Stimulated activated CD4-positive, alpha-beta T cell treated with anti-CD3 and anti-CD28 coated beads, TNF-alpha, amount 100 ng/mL, for 1 hour (primary cell): Measurements from ENCODE around the gene NHERF1.

Experiments
- DNase-seq, 3 donors: peaks; one replicate each; pipeline ENCODE4 v3.0.0-alpha.2; 2020; ENCODE audit warnings: low read depth in 3 of 3, low spot score in 1 of 3

The NHERF1 gene

DNA sequence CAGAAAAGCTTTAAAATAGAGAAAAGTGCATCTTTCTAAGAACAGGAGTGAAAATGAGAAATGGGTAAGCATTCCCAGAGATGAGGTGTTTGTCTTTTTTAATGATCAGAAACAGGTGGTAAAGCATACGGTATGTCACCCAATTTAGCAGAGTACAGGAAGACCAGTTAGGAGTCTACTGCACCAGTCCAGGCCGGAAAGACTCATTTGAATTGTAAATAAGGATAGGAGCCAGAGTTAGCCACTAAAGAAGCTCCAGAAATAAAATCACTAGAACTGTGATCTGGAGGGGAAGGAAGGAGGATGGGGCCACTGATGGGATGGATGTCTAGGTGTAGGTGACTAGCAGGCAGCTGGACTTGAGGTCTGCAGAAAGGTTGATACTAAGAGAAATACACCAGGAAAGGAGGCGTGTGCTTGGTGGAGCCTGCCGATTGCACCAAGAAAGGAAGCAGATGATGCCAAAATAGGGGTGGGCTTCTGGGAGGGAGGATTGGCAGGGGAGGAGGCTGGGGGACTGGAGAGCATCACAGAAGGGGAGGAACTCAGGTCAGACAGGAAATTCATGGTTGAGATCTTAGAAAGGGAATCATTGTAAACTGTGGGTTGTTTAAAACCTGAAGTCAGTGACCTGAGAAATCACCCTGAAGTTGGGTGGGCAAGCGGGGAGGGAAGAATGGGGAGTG lies 35.8 kb downstream of the NHERF1 start:
- no peak for DNase-seq

DNA sequence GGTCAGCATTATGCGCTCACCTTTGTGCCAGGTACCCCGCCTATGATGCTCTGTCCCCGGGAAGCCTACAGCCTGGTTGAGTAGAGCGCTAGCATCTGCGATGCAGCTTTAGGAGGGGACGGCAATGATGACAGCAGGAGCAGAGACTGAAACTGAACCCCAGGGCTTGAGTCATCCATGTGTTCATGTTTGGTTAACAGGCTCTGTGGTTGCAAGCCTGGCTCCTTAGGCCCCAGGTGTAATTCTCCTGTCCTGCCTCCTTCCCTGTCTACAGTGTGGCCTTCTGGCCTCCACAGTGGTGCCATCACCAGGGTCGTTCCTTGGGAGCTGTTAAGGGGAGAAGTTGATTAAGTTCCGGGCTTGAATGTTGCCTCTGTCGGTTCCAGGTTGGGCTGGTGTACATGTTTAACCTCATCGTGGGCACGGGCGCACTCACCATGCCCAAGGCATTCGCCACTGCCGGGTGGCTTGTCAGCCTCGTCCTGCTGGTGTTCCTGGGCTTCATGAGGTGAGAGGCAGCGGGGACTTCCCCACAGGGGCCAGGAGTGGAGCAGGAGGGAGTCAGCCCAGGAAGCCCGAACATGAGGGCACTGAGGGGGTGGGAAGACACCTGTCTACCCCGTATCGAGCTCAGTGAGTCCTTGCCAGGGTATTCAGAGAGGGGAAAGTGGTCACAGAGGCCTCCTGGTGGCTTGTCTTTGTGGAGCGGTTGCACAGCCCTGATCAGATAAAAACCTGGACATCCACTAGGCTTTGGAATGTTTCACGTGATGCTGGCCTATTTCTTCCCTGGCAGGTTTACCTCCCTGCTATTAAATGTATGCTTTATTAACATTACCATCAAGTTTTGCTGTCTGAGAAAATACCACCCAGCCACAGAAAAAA lies 36.9 kb downstream of the NHERF1 start:
- no peak for DNase-seq

DNA sequence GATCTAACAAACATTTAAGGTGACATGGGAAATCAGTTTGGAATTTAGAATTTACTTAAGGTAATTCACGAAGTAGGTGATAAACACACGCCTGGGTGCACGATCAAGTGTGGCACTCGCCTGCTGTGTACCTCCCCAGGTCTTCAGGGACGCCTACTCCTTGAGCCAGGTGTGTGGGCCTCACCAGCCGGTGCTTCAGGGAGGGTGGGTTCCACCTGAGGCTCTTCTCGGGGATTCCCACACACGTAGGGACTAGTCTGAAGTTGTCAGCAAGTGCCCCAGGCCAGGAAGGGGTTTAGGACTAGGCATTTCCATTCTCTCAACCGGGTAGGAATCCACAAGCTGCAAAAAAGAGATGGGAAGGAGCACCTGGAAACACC lies 37.5 kb downstream of the NHERF1 start:
- no peak for DNase-seq

DNA sequence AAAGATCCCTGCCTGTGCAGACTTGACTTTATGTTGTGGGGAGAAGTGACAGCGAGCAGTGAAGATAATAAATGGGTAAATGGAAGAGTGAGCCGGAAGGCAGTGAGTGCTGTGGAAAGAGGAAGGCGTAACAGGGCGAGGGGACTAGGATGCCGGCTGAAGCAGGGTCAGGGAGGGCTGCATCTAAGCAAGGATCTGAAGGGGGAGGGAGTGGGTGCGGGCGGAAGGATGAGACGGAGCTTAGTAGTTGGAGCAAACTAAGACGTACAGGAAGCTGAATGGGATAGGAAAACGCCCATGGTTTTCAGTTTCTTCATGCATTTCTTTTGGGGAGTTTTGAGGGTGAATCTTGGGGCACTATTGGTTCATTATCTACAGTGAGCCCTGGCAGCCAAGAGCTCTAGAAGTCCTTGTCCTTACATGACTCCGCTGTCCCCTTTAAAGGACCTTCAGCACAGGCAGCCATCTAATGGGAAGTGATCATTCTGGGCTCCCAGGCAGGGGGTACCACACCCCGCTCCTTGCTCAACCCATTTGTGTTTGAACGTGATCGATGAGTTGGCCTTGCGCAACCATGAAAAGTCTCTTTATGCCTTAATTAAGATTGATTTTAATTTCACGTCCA lies 38.1 kb downstream of the NHERF1 start:
- no peak for DNase-seq

DNA sequence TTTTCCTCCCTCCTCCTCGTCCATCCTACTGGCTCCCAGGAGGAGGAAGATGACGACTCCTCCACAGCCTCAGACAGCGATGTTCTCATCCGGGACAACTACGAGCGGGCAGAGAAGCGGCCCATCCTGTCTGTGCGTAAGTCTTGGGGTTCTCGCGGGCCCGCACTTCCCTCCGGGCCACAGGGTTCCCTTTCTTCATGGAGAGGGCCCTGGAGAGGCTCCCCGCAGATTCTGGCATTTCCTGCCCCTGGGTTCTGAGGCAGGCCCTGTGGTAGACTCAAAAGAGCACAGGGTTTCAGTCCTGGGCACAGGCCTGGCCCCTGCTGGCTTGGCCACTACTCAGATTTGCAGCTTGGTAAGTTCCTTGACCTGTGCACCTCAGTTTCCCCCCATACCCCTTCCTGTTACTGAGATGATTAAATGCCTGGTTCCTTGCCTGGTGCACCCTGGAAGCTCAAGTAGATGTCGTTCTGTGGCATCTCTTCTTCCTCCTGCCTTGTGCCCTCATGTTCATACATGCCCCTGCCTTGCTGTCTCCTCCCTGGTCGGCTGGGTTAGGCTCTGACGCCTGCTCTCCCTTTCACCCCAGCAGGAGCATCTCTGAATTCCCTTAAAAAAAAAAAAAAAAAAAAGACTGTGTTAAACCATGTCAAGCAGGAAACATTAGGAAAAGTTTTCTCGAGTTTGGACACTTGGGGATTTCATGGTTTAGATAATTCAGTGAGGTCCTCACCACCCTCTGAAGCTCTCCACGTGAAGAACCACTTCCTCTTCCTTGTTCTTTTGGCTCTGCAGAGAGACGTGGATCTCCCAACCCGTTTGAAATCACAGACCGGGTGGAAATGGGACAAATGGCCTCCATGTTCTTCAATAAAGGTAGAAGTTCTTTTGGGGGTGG lies 42.0 kb downstream of the NHERF1 start:
- DNase-seq, result no peak

DNA sequence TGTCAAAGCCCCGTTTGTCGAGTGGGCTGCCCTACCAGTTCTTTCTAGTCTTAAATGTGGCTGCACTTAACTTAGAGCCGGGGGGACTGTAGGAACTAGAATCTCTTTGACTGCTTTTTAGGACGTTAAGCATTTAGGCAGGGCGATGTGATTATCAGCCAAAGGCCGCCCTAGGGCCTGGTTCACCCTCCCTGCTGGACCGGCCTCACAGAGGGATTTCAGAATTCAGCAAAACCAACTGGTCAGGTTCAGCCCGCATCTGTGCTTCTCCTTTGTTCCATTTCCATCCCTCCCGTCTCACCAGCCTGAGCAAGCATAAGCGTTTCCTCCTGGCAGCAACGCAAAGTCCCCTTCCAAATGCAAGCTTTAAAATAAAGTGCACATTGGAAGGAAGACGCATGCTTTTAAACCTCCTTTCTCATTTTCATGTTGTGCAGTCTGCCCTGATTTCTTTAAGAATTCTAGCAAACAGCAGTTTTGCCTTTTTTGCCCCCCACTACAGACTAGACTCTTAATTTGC lies 44.2 kb downstream of the NHERF1 start:
- no peak for DNase-seq

DNA sequence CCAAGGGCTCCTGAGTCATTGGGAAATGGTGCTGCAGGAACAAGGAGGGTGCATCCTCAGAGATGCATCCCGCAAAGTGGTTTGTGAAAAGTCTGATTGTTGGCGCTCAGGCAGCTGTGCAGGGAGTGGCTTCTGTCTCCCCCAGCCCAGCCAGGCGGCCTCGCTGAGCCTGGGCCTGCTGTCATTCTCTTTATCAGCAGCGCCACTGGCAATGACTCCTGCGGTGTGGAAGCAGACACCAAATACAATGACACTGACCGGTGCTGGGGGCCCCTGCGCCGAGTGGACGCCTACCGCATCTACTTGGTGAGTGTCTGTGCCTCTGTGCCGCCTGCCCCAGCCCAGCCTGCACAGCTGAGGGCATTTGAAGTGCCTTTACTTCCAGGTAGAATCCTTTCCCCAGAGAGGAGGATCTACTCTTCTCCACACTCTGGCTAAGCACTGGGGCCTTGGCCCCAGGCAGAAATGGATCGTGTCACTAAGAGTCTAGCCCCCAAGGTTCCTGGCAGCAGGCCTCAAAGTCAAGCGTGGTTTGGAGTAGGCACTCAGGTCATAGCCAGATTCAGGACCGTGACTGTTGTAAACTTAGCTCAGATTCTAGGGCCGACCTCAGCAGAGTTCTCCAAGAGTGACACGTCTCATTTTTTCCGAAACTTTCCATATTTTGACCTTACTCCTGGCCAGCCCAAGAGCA lies 47.0 kb downstream of the NHERF1 start:
- DNase-seq, result no peak

DNA sequence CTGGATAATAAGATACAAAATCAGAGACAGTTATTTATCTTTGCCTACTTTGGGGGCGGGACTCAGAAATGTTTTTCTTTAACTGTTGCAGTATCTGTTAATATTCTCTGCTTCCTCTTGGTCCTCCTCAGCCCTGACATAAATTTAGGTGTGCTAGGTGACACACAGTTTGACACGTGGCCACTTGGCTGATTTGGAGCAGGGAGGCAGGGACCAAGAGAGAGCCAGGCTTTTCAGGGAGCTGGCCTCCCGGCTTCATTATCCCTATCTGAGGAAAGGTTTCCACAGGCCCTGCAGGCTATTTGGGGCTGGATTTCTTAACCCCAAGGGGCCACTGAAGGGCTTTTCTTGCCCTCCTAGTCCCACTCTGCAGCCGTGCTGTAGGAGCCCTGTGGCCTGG lies 47.8 kb downstream of the NHERF1 start:
- DNase-seq, result no peak

DNA sequence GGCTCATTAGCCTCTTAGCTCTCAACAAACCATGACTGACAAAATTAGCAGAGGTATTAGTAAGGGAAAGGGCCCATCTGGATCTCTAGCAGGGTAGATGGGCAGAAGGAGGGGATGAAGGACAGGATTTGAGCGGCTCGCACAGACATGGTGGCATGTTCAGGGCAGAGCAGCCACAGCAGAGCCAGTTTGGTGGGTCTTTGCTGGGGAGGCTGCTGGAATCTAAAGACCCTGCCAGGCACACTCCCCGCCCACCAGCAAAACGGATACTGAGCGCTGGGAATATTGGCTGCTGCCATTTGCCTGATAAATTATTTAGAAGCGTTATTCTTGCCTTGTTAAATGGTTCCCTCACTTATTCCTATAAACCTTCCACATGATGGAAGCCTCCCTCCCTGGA lies 48.4 kb downstream of the NHERF1 start:
- no peak for DNase-seq

DNA sequence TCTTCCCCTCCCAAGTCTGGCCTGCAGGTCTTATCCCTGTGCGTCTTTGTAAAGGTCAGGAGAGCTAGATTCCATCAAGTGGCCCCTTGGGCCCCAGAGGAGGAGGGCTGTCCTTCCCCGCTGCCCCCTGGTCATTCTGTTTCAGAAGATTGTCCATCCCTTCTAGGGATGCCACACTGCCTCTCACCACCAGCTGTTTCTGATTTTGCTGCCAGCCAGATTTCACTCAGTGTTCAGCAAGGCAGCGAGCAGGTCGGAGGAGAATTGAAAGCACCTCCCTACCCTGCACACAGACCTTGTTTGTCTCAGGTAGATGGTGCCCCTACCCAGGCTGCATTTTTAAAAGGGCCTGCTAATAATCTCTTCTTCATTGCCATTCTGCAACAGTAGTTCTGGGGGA lies 49.4 kb downstream of the NHERF1 start:
- no peak for DNase-seq

DNA sequence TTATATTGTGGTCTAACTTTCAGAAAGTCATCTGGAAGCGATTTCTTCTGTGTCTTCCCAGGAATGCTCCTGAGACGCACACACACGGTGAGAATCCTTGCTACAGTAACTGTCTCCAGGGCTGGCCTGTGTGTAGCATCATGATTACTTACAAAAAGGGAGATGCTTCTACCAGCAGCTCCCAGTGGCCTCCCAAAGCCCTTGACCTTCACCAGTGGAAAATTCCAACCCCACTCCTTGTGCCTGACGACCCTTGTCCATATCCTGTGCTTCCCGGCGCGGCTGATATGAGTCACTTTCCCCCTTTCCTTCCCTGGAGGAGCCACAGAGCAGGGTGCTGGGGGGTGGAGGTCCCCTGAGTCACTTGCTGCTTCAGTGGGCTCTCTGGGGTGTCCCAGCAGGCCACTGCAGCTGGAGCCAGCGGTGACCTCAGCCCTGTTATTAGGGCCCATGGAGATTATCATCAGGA lies 49.8 kb downstream of the NHERF1 start:
- no peak for DNase-seq

DNA sequence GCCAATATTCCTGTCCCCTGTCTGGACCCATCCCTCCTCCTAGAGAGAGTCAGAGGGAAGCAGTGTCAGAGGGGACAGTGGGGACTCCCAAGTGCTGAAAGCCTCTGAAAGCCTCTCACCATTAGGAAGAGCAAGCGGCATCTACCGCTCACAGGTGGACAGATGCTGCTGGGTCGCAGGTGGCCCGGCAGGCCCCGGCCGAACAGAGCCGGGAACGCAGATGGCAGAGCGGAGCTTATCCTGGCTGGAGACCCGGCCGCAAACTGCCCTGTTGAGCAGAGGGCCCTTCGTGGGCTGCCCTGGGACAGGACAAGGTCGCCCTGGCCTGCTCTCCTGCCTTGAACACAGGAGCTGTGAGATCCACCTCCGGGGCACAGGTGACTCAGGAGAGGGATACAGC lies 50.7 kb downstream of the NHERF1 start:
- no peak for DNase-seq

DNA sequence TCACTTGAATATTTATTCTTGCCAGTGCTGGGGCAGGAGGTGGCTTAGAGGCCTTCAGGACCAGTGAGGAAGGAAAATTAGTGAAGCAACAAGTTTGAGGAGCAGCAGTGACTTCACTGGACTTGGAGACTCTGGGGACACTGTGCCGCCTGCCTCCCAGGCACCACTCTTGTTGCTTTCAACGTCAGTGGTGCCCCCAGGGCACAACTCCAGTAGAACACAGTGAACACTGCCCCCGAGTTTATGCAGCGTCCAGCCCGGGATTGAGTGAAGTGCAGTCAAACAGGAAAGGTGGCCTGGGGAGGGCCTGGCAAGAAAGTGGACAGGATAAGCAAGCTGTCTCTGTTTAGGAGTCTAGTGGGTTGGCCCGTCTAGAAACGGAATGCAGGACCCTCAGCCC lies 52.1 kb downstream of the NHERF1 start:
- no peak for DNase-seq

DNA sequence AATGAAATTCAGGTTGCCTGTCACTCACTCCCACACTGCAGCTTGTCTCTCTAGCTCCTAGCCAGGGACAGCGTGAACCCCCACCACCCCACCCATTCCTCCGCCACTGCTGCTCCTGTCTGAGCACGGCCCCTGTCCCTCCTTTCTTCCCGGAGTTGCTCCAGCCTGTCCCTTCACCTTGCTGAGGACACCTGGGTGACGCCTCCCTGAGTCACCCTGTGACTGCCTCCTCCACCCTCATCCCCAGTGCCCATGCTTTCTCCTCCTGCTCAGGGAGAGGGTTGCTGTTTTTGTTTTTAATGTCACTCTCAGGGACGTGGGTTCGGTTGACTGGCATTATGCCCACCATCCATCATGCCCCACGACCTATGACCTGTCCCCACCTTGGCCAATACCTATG lies 53.5 kb downstream of the NHERF1 start:
- no peak for DNase-seq

DNA sequence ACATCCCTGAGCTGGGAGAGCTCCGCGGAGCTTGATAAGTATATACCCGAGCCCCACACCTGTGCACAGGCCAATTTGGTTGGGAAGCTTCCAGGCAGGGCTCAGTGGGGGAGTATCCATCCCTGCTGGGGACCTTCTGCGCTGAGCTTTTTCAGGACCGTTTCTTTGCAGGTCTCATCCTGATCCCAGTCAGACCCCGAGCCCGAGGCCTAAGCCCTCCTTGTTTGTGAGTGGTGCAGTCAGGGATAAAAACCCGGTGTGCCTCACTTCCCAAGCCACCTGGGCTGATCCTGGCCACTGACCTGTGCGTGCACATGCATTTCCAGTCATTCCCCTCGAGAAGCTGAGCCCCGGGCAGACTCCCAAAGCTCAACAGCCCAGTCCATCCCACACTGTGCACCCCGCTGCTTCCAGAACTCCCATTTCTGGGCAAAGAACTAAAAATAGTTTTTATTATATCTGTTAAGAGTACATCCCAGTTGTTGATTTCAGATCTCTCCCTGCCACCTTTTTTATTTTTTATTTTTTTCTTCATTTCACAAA lies 55.0 kb downstream of the NHERF1 start:
- DNase-seq, result no peak

DNA sequence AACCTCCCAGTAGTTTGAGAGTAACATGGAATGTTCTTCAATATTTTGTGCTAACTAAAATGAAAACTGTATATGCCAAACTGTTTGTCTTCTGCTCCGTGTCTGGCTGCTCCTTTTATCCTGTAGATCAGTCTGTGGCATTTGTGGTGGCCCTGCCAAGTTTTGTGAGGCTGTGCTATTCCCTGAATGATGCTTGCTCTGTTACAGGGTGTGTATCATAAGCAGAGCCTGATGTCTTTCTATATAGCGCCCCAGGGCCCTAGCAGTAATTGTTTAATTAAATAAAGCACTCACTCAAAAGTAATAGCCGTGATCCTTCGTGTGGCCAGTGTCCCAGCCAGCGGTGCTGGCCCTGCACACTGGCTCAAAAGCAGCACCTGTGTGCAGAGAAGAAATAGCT lies 55.5 kb downstream of the NHERF1 start:
- no peak for DNase-seq

DNA sequence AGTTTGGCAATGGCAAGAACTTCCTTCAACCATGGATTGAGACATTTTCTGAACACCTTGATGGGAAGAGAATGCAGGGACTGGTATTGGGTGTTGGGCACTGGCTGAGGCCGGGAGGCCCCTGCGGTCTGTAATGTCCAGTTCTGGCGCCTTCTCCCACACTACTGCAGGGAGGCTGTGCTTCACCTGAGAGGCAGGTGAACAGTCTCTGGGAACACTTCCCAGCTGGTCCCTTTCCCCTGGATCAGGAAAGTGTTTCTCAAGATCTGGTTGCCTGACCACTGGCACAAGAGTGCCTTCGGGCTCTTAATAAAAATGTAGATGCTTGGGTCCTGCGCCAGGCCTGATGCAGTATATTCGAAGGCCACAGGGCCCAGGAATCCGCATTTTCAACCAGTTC lies 56.3 kb downstream of the NHERF1 start:
- DNase-seq, result no peak

DNA sequence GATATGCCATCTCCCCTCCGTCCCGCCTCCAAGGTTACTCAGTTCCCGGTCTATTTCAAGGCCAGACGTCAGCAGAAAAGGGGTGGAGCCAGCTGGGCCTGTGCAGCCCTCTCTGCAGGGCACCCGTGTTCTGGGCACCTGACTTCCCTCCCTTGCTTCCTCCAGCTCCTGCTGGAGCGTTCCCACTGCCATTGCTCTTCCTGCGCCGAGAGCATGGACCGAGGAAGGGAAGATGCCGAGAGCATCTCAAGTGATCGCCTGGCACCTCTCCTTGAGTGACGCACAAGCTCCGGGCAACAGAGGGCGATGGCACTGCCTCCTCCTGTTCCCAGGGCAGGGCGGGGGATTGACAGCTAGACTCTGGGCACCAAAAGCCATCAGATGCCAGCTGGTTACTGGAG lies 57.2 kb downstream of the NHERF1 start:
- DNase-seq, result no peak

DNA sequence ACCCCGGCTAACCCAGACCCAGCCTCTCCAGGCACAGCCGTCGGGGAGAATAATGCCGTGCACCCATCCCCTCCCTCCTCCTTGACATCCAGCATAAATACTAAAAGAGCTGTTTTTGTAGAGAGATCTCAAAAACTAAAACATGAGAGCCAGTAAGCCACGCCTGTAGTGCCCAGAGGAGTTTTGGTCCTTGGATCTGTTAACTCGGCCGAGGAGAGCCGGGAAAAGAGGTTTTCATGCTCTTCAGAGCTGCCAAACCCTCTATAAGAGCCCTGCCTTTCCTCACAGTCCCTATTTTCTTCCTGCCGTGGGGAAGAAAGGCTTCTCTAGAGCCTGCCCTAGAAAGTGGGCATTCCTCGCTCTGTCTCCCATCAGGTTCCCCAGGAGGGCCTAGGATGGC lies 57.9 kb downstream of the NHERF1 start:
- DNase-seq, result no peak

DNA sequence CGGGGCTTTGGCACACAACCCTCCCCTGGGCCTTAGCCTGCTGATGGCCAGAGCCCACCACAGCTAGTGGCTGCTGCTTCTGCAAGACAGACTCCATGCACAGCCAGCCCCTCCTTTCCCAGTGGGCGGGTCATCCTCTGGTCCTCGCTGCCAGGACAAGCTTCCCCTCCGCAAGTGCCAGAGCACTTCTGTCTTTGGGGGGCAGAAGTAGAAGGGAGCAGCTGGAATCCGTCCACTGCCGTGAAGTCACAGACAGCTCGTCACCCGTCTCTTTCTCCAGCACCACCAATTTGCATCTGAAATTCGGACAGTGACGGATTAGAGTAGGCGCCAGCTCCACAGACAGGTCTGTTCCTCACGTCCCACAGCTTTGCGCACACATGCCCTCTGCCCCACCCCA lies 59.0 kb downstream of the NHERF1 start:
- DNase-seq, result no peak
